Ovary (tissue), 3 donors: ENCODE data around the gene ODC1.

Source experiments
- CTCF ChIP-seq, 3 donors: fragments of 450-650 bp in 2 of 3; fragments of 200-600 bp in 1 of 3; IDR thresholded peaks; one replicate each; pipeline versions ENCODE4 v1.5.1 to v1.8.0; 2016 to 2022; ENCODE audit warnings: antibody characterized with exemption in 3 of 3, mild to moderate bottlenecking in 1 of 3
- POLR2A ChIP-seq: fragments of 450-650 bp; IDR thresholded peaks from one replicate; pipeline ENCODE4 v1.6.1; 2017; ENCODE audit warnings: antibody characterized with exemption, mild to moderate bottlenecking, moderate library complexity
- donor health status: DM: no; HTN: no; CAD: no.

- TF ChIP-seq CTCF (IDR thresholded peaks at IDR 0.05) (no peak), POLR2A (no peak)
Observed at GRCh38 chr2:10395893-10396292, 52.2 kb downstream of the ODC1 start.
